Liver (tissue), 9 donors: ENCODE data around the gene EXOC6. TPM values are rescaled to one million over a fixed set of nuclear protein-coding genes. Genes with fewer than 3 reads are reported as not detected.

ENCODE experiments used
- DNase-seq: peaks from one replicate; pipeline ENCODE4 v3.0.0-alpha.2; 2017; ENCODE audit warnings: low spot score
- H3K27ac ChIP-seq, 2 donors: one replicate each; pipeline ENCODE4 v1.7.0; 2013; ENCODE audit warnings: inconsistent platforms in 2 of 2, low read length in 2 of 2, control low read depth in 1 of 2, low read depth in 1 of 2, mild to moderate bottlenecking in 1 of 2
- H3K27me3 ChIP-seq, 4 donors: one replicate each; pipeline versions ENCODE4 v1.6.1 to v1.7.0; 2013; ENCODE audit warnings: low read length in 3 of 4, inconsistent platforms in 1 of 4, mild to moderate bottlenecking in 1 of 4, moderate library complexity in 1 of 4; ENCODE audit not compliant: control insufficient read depth in 4 of 4, insufficient read depth in 4 of 4
- H3K36me3 ChIP-seq, 4 donors: one replicate each; pipeline versions ENCODE4 v1.6.1 to v1.7.0; 2013; ENCODE audit warnings: low read length in 3 of 4, mild to moderate bottlenecking in 3 of 4, low read depth in 1 of 4, moderate library complexity in 1 of 4; ENCODE audit not compliant: control insufficient read depth in 4 of 4, insufficient read depth in 3 of 4
- H3K4me1 ChIP-seq, 4 donors: one replicate each; pipeline versions ENCODE4 v1.6.1 to v1.7.0; 2013; ENCODE audit warnings: low read length in 3 of 4, mild to moderate bottlenecking in 3 of 4, moderate library complexity in 1 of 4; ENCODE audit not compliant: control insufficient read depth in 4 of 4, insufficient read depth in 4 of 4
- H3K4me3 ChIP-seq, 3 donors: one replicate each; pipeline versions ENCODE4 v1.6.1 to v1.7.0; 2013; ENCODE audit warnings: low read length in 3 of 3, control low read depth in 1 of 3, low read depth in 1 of 3, mild to moderate bottlenecking in 1 of 3
- H3K9ac ChIP-seq, 2 donors: one replicate each; pipeline ENCODE4 v1.7.0; 2013; ENCODE audit warnings: low read length in 2 of 2, mild to moderate bottlenecking in 2 of 2, moderate library complexity in 2 of 2, control low read depth in 1 of 2, low read depth in 1 of 2
- H3K9me3 ChIP-seq, 4 donors: one replicate each; pipeline versions ENCODE4 v1.6.1 to v1.7.0; 2013; ENCODE audit warnings: low read length in 3 of 4; ENCODE audit not compliant: control insufficient read depth in 4 of 4
- EGR1 ChIP-seq, 2 donors: IDR thresholded peaks; 2 replicates each; pipeline ENCODE4 v1.6.1; 2016 to 2018; ENCODE audit warnings: antibody characterized with exemption in 2 of 2, low read depth in 2 of 2
- FOXA1 ChIP-seq: IDR thresholded peaks from 2 replicates; pipeline ENCODE4 v1.6.1; 2016; ENCODE audit warnings: antibody characterized with exemption
- FOXA2 ChIP-seq: IDR thresholded peaks from 2 replicates; pipeline ENCODE4 v1.6.1; 2016; ENCODE audit warnings: antibody characterized with exemption
- HNF4G ChIP-seq: IDR thresholded peaks from 2 replicates; pipeline ENCODE4 v1.6.1; 2016; ENCODE audit warnings: antibody characterized with exemption
- JUND ChIP-seq, 2 donors: IDR thresholded peaks; 2 replicates each; pipeline ENCODE4 v1.6.1; 2016; ENCODE audit warnings: antibody characterized with exemption in 2 of 2
- NR2F2 ChIP-seq: IDR thresholded peaks from 2 replicates; pipeline ENCODE4 v1.6.1; 2016; ENCODE audit warnings: antibody characterized with exemption
- RAD21 ChIP-seq, 2 donors: IDR thresholded peaks; 2 replicates each; pipeline ENCODE4 v1.6.1; 2016; ENCODE audit warnings: antibody characterized with exemption in 2 of 2, mild to moderate bottlenecking in 2 of 2
- RXRA ChIP-seq, 2 donors: IDR thresholded peaks; 2 replicates each; pipeline ENCODE4 v1.6.1; 2017 to 2018; ENCODE audit warnings: antibody characterized with exemption in 2 of 2, mild to moderate bottlenecking in 1 of 2
- TAF1 ChIP-seq: conservative IDR thresholded peaks from 2 replicates; pipeline ENCODE4 v1.6.1; 2016; ENCODE audit warnings: antibody characterized with exemption, mild to moderate bottlenecking
- YY1 ChIP-seq: IDR thresholded peaks from 2 replicates; pipeline ENCODE4 v1.6.1; 2016; ENCODE audit warnings: antibody characterized with exemption, mild to moderate bottlenecking
- WGBS: extraction: QIAGEN DNeasy Blood & Tissue Kit; methylation state at CpG from one replicate; pipeline ENCODE4 v1.1.7; 2013; 5-methylcytosine and 5-hydroxymethylcytosine counted together
- polyA plus RNA-seq, 2 donors: library from polyadenylated mRNA; stranded (reverse) in 1 of 2; unstranded in 1 of 2; fragments of 200-250 nt in 1 of 2; fragments of >200 nt in 1 of 2; fragmentation: Nextera tagmentation in 1 of 2; extraction: Ambion mirVana in 1 of 2; gene quantifications; one replicate each; pipeline versions ENCODE4 v1.2.1 to v1.2.3, GENCODE V29; 2013 to 2015
- total RNA-seq, 2 donors: library from RNA; depleted of rRNA; stranded (reverse); fragments of >200 nt; gene quantifications; one replicate each; pipeline ENCODE4 v1.2.3, GENCODE V29; 2014
- TF ChIP-seq, protein P1 (sequence below): IDR thresholded peaks from 2 replicates; pipeline ENCODE4 v1.6.1; 2016; ENCODE audit warnings: antibody characterized with exemption
- TF ChIP-seq, protein P2 (sequence below): IDR thresholded peaks from 2 replicates; pipeline ENCODE4 v1.6.1; 2016; ENCODE audit warnings: antibody characterized with exemption, mild to moderate bottlenecking
- TF ChIP-seq, protein P3 (sequence below): fragments of 150-350 bp; IDR thresholded peaks from 2 replicates; pipeline ENCODE4 v1.5.1; 2017; ENCODE audit warnings: improper control_type of control experiment, low read depth, low read length; ENCODE audit not compliant: missing input control
- TF ChIP-seq, protein P4 (sequence below): IDR thresholded peaks from 2 replicates; pipeline ENCODE4 v1.6.1; 2016; ENCODE audit warnings: antibody characterized with exemption
- donor health status: healthy.
- donor health status: healthy.
- donor health status: healthy.
- donor health status: healthy.
- donor health status: healthy.

EXOC6 gene
- total and polyA plus RNA-seq, 4 donors = 6.5 to 35.4 (median 8.4) TPM

DNA sequence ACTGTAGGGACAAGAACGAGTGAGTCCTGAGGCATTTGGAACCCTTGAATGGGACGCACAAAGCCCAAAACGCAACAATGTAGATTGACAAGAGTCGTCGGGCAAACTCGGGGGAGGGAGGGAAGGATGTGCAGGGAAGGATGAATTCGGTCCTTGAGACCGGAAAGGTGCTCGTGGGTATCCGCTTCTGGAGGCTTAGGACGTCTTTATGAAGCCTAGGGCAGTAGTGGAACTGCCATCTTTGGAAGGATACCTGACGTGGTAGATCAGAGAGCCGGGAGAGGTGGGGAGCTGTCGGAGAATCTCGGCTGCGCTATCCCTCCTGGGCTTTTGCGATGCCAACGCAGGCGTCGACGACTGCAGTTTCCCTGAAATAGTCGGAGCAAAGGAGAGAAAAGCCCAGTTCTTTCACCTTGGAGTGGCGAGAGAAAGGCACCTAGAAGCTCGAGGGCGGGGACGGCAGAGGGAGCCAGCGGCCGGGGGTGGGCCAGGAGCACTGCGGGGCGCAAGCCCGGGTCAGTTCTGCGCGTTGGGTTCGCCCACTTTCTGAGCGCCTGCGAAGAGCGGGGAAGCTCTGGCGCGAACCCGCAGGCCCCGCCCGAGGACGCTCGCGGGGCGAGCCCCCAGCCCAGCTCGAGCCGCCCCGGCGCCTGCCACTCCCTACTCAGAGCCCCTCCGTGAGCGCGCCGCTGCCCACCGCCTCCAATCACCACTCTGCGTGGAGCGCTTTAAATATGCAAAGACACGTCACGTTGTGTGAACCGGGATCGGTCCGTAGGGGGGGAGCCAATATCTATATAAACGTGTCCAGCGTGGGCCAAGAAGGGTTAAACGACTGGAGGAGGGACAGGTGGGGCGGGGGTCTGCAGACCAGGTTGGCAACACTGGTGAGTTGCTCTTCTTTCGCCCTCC is 211.9 kb downstream of the EXOC6 start, which contains the start of gene CYP26C1:
Gene CYP26C1, plus strand, starts transcription at position 824 of the 912 bp plus-strand sequence. CDS start 466 bp downstream, outside the sequence.
- peaks cover 7 to 32% (median 17%) of the 10 kb centered on the region in 4 donors for H3K4me1 ChIP-seq
- peaks cover 0 to 4% (median 1%) of the 10 kb centered on the region in 4 donors for H3K36me3 ChIP-seq
- H3K27me3 ChIP-seq = peaks cover 0 to 5% (median 4%) of the 10 kb centered on the region in 4 donors
- no peaks in the 10 kb centered on the region for H3K9me3 ChIP-seq
- no peak within 1 kb of the TSS for H3K27ac ChIP-seq
- 37% methylated on average over 67 of the region's 67 CpGs for WGBS
- TF ChIP-seq, protein P1, sequence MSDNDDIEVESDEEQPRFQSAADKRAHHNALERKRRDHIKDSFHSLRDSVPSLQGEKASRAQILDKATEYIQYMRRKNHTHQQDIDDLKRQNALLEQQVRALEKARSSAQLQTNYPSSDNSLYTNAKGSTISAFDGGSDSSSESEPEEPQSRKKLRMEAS = no peak
- TF ChIP-seq, protein P2, sequence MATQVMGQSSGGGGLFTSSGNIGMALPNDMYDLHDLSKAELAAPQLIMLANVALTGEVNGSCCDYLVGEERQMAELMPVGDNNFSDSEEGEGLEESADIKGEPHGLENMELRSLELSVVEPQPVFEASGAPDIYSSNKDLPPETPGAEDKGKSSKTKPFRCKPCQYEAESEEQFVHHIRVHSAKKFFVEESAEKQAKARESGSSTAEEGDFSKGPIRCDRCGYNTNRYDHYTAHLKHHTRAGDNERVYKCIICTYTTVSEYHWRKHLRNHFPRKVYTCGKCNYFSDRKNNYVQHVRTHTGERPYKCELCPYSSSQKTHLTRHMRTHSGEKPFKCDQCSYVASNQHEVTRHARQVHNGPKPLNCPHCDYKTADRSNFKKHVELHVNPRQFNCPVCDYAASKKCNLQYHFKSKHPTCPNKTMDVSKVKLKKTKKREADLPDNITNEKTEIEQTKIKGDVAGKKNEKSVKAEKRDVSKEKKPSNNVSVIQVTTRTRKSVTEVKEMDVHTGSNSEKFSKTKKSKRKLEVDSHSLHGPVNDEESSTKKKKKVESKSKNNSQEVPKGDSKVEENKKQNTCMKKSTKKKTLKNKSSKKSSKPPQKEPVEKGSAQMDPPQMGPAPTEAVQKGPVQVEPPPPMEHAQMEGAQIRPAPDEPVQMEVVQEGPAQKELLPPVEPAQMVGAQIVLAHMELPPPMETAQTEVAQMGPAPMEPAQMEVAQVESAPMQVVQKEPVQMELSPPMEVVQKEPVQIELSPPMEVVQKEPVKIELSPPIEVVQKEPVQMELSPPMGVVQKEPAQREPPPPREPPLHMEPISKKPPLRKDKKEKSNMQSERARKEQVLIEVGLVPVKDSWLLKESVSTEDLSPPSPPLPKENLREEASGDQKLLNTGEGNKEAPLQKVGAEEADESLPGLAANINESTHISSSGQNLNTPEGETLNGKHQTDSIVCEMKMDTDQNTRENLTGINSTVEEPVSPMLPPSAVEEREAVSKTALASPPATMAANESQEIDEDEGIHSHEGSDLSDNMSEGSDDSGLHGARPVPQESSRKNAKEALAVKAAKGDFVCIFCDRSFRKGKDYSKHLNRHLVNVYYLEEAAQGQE = no peak
- TF ChIP-seq EGR1 (IDR thresholded peaks at IDR 0.05; ENCODE audit: low read depth in 2 of 2) (no peak), TAF1 (no peak), HNF4G (no peak), YY1 (no peak)
- TF ChIP-seq, protein P3, sequence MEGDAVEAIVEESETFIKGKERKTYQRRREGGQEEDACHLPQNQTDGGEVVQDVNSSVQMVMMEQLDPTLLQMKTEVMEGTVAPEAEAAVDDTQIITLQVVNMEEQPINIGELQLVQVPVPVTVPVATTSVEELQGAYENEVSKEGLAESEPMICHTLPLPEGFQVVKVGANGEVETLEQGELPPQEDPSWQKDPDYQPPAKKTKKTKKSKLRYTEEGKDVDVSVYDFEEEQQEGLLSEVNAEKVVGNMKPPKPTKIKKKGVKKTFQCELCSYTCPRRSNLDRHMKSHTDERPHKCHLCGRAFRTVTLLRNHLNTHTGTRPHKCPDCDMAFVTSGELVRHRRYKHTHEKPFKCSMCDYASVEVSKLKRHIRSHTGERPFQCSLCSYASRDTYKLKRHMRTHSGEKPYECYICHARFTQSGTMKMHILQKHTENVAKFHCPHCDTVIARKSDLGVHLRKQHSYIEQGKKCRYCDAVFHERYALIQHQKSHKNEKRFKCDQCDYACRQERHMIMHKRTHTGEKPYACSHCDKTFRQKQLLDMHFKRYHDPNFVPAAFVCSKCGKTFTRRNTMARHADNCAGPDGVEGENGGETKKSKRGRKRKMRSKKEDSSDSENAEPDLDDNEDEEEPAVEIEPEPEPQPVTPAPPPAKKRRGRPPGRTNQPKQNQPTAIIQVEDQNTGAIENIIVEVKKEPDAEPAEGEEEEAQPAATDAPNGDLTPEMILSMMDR = no peak
- H3K4me3 ChIP-seq = no peak within 1 kb of the TSS
- no peak within 1 kb of the TSS for H3K9ac ChIP-seq
- no peak for DNase-seq

DNA sequence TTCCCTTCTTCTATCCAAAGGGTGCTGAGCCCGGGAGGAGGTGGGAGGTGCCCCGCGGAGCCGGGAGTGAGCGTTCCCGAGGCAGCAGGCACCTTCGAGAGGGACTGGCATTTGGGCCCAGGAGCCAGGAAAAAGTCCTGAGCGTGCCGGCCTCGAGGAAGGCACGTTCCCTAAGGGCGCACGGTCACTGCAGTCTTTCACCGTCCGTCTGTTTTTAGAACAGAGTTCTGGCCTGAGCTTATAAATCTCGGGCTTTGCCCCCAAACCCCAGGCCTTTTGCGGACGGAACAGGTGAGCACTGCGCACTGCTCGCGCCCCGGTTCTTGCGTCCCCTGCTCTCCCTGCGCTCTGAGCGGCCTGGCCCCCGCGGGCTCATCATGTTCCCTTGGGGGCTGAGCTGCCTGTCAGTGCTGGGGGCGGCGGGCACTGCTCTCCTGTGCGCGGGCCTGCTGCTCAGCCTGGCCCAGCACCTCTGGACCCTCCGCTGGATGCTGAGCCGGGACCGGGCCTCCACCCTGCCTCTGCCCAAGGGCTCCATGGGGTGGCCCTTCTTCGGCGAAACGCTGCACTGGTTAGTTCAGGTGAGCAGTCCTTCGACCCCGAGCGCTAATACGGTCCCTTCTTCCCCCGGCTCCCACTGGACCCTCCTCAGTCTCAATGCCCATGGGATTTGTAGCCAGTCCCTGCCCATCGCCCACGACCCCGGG is 212.7 kb downstream of the EXOC6 start:
- peaks cover 0 to 5% (median 4%) of the 10 kb centered on the region in 4 donors for H3K27me3 ChIP-seq
- WGBS = 34% methylated on average over 45 of the region's 45 CpGs

More for the DNA sequence above, 212.7 kb downstream of the EXOC6 start:
- Histone ChIP-seq H3K9me3 (no peaks in the 10 kb centered on the region), H3K4me1 (peaks cover 11 to 38% (median 23%) of the 10 kb centered on the region in 4 donors), H3K9ac (no peak overlapping the region), H3K27ac (no peak overlapping the region), H3K4me3 (no peak overlapping the region), H3K36me3 (peaks cover 0 to 4% (median 1%) of the 10 kb centered on the region in 4 donors)
- TF ChIP-seq TAF1 (no peak), YY1 (no peak), RXRA (IDR thresholded peaks at IDR 0.05) (no peak), JUND (IDR thresholded peaks at IDR 0.05) (no peak), RAD21 (IDR thresholded peaks at IDR 0.05) (no peak), FOXA1 (no peak), FOXA2 (no peak), NR2F2 (no peak), EGR1 (IDR thresholded peaks at IDR 0.05; ENCODE audit: low read depth in 2 of 2) (no peak)
- TF ChIP-seq, protein P1 = no peak
- TF ChIP-seq, protein P2 = no peak
- TF ChIP-seq, protein P4, sequence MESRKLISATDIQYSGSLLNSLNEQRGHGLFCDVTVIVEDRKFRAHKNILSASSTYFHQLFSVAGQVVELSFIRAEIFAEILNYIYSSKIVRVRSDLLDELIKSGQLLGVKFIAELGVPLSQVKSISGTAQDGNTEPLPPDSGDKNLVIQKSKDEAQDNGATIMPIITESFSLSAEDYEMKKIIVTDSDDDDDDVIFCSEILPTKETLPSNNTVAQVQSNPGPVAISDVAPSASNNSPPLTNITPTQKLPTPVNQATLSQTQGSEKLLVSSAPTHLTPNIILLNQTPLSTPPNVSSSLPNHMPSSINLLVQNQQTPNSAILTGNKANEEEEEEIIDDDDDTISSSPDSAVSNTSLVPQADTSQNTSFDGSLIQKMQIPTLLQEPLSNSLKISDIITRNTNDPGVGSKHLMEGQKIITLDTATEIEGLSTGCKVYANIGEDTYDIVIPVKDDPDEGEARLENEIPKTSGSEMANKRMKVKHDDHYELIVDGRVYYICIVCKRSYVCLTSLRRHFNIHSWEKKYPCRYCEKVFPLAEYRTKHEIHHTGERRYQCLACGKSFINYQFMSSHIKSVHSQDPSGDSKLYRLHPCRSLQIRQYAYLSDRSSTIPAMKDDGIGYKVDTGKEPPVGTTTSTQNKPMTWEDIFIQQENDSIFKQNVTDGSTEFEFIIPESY = no peak
- DNase-seq = no peak
